SK-N-DZ (cell line): ENCODE data around the gene PSME3.
"Not testable (repeated sequence)": the region's sequence is repeated elsewhere in the genome, so short reads cannot be mapped to it uniquely, and the experiment has no call there.

Source experiments
- DNase-seq: peaks from one replicate; pipeline ENCODE4 v3.0.0-alpha.2; 2015; ENCODE audit warnings: low spot score
- small RNA-seq, 2 experiments: library from RNA; depleted of rRNA; stranded (forward); fragments of <200 nt; gene quantifications; one replicate each; pipeline ENCODE3, GENCODE V24; 2014

The PSME3 gene

DNA sequence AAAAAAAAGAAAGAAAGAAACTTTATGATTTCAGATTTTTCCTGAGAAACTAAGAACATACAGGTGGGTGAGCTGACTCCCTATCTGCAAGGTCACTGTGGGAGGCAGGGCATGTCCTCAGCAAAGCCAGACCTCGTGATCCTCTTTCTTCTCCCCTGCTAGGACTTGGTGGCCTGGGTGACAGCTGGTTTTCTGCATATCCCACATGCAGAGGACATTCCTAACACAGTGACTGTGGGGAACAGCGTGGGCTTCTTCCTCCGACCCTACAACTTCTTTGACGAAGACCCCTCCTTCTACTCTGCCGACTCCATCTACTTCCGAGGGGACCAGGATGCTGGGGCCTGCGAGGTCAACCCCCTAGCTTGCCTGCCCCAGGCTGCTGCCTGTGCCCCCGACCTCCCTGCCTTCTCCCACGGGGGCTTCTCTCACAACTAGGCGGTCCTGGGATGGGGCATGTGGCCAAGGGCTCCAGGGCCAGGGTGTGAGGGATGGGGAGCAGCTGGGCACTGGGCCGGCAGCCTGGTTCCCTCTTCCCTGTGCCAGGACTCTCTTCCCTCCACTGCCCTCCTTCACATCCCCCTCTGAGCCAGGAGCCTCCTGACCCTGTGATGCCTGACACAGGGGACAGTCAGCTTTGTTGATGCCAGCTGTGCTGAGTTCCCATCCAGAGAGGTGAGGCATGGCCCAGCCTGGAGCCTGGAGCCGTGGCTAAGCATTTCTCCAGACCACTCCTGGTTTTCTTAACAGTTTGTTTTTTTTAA lies 40.9 kb downstream of the PSME3 start:
- not testable (repeated sequence) for DNase-seq

DNA sequence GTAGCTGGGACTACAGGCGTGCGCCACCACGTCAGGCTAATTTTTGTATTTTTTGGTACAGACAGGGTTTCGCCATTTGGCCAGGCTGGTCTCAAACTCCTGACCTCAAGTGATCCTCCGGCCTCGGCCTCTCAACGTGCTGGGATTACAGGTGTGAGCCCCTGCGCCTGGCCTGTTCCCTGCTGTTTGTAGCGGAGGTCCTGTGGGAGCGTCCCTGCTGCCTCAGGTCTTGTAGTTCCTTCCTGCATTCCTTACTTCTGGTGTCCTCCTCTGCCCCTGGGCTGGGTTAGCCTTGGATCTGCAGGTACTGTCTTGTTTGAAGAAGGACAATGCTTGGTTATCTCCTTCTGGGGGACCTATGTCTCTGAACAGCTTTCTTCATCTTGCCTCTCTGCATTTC lies 43.8 kb downstream of the PSME3 start:
- no peak for DNase-seq

DNA sequence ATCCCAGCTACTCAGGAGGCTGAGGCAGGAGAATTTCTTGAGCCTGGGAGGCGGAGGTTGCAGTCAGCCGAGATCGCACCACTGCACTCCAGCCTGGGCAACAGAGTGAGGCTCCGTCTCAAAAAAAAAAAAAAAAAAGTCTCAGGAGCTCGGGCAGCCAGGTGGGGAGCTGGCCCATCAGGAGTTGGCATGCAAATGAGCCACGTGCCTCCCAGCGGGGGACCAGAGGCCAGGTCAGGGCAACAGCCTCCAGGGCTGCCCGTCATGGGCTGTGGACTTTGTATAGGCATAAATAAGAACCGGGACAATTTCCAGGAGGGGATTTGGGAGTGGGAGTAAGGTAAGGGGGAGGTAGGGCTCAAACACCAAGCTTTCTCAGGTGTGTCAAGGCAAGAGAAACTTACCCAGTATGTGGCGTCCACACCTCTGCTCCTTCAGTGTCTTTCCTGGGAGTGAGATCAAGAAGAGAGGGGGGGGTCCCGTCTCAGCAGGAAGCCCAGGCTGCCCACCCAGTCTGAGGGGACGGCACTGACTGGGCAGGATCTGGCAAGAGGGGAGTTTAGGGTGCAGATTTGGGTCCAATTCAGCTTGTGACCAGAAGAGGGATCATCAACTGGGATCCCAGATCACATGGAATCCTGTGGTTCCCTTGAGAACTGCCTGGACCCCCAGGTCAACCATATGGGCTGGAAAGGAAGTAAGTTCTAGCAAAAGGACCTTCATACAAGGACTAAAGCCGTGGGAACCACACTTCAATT lies 45.1 kb downstream of the PSME3 start:
- no peak for DNase-seq

DNA sequence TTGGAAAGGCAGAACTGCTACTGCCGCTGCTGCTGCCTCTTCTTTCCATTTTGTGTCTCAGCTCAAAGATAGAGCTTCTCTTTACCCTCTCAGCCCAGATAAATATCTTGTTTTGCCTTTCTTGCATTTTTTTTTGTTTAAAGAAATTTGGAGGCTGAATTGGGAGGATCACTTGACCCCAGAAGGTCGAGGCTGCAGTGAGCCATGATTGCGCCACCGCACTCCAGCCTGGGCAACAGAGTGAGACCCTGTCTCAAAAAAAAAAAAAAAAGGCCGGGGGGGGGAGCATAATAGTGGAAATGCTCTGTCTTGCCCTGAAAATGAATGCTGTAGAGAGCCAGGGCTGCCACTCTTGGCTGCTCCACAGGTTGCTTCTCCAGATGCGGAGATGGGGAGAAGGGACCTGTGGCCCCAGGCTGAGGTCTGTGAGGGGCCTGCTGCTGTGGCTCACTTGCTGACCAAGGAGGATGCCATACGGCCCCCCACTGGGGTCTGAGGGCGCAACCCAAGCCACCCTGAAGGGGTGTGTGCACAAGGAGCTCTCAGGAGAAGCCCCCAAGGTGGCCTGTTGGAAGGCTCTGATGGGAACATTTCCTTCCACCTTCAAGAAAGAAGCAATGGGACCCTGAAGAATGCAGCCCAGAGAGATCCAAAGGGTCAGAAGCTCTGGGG lies 45.9 kb downstream of the PSME3 start:
- DNase-seq: no peak

DNA sequence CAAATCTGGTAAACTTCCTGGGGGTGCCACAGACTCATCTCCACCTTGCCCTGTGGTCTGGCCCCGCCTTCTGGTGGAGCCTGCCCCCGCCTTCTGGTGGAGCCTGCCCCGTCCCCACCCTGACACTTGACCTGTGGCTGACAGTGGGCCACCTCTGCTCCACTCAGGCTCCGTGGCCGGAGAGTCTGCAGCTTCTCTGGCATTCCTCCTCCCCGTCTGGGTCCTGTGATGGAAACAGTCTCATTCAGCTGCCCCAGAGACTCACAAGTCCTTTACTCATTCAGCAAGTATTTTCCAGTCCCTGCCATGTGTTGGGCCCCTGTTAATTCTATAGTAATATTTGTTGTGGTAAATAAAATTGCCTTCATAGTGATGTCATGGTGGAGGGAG lies 46.4 kb downstream of the PSME3 start:
- no peak for DNase-seq

DNA sequence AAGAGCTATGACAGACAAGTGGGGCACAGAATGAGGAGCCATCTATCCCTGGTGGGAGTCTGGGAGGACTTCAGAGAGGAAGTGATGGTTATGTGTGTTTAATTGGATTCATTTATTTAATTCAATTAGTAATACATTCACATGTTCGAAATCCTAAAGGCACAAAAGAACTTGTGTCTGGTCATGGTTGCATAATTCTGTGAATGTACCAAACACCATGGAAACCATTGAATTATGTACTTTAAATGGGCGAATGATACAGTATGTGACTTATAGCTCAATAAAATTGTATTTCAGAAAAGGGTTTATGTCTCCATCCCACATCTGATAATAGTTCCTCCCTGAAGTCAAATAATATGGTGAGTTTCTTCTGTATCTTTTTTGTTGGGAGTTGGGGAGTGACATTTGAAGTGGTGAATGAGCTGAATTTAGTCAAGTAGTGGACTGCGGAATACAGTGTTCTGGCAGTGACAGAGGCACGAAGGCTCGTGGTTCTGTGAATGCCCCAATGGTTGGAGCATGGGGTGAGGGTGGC lies 47.6 kb downstream of the PSME3 start:
- DNase-seq: no peak

DNA sequence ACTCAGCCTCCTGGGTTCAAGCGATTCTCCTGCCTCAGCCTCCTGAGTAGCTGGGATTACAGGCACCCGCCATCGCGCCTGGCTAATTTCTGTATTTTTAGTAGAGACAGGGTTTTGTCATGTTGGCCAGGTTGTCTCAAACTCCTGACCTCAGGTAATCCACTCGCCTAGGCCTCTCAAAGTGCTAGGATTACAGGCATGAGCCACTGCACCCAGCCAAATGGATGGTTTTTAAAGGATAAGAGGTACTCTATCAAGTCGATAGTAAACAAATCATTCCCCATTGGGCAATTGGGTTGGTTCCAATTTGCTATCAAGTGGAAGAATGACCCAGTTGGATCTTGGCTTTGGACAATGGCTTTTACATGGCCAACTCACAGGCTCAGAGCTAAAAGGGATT lies 48.5 kb downstream of the PSME3 start:
- not testable (repeated sequence) for DNase-seq

DNA sequence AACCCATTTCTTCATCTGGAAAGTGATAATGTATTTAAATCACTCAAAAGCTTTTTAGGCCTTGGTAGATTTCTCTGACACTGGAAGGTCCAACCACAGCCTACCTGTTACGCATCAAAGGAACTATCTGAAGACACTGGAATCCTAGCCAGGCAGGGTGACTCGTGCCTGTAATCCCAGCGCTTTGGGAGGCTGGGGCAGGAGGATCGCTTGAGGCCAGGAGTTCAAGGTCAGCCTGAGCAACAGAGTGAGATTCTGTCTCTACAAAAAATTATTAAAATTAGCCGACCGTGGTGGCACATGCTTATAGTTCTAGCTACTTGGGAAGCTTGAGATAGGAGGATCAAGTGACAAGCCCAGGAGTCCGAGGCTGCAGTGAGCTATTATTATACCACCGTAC lies 49.0 kb downstream of the PSME3 start:
- DNase-seq: no peak

DNA sequence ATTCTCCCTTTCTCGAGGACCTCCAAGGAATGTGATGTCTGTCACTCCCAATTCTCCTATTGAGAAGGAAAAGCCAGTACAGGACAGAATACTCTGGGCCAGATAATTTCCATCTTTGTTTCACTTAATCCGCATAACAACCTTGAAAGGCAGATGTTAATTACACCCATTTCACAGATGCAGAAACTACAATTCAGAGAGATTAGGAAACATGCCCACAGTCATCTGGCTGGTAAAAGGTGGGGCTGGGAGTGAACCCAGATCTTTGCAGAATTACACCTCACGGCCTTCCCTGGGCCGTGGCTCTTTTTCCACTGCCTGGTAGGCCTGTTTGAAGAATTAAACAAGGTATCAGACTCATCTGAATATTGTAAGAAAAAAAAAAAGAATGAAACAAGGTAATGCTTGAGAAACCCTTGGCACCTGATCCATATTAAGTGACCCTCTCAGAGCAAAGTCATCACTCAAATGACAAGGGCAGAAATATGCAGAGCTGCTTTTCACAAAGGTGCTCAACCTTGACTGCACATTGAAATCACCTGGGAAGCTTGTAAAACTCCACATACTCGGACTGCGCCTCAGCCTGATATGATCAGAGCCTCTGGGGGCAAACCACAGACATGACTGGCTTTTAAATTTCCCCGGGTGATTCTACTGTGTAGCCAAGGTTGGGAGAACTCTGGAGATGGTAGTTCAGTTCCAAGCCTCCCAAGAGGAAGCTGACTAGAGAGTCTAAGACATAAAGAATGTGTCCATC lies 50.8 kb downstream of the PSME3 start:
- DNase-seq: no peak

DNA sequence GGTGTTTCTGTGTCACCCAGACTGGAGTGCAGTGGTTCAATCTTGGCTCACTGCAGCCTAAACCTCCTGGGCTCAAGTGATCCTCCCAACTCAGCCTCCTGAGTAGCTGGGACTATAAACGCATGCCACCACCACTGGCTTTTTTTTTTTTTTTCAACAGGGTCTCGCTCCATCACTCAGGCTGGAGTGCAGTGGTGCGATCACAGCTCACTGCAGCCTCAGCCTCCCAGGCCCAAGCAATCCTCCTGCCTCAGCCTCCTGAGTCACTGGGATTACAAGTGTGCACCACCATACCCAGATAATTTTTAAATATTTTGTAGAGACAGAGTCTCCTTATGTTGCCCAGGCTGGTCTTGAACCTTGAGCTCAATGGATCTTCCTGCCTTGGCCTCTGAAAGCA lies 52.6 kb downstream of the PSME3 start:
- not testable (repeated sequence) for DNase-seq

DNA sequence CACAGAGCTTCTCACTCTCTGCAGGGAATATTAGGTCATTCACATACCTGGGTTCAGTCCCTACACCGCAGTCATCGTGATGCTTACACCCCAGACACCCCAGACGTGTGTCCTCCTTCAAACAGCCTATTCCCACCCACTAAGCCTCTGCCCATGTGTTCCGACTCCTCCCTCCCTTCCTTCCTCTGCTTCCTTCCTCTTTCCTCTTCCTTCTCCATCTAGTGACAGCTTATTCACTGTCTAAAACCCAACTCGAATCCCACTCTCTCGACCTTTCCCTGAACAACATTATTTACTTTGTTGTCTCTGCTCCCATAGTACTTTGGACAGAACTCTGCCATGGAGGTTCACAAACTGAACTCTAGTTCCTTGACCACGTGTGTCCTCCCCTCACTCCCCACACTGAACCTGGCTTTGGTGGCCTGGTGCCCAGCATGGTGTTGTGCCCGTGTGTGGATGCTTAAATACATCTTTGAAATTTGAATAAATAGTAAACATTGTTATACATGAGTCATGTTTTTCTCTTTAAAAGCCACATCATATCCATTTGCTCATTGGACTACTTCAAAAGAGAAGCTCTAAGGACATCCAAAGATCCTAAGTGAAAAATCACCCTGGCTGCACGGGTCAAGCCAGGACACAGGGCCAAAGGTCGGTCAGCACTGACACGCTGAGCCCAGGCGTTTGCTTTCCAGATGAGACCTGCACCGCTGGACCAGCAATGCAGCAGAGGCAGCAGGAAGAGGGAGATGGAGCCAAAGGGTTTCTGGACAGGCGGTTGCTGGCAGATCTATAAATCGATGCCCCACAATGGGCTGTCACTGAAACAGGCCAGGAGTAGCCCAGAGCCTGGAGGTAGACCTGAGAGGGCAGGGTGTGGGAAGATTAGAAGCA lies 53.3 kb downstream of the PSME3 start:
- no peak for DNase-seq

DNA sequence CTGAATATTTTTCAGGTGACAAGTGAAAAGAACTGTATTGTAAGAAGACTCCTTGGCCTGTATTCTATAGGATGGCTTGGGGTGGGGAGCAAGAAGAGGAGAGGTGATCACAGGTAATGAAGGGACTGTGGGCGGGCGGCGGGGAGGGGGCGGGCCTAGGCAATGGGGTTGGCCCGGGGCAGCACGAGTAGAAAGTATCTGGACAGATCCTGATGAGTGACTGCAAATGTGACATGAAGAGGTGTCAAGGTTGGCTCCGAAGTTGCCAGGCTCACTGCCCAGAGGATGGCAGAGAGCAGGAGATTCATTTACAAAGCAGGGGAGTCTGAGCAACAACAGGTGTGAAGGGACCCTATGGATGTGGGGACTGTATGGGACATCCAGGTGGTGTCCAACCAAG lies 56.6 kb downstream of the PSME3 start:
- DNase-seq: no peak

DNA sequence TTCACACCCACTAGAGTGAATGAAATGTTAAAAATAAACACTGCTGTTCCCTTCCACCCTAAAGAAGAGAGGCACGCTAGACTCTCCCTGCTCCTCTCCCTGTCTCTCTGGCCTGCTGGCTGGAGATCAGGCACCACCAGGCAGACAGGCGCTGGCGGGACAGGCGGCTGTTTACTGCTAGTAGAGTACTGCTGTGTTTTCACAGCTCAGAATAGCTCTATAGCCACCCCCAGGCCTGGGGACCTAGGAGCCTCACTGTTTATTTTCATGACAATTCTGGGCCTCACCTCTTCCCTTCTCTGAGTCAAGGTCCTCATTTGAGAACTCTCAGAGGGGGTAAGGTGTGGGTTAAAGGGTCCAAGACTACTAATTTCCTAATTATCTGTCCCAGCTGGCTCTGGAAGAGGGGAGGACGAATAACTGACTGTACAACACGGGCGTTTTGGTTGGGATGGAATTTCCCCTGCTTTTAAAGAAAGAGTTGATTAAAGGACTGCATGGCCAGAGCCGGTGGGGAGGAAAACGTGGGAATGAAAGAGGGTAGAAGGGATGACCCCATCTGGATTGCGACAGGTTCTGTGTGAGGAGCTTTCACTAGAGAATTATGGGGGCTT lies 58.4 kb downstream of the PSME3 start:
- no peak for DNase-seq

DNA sequence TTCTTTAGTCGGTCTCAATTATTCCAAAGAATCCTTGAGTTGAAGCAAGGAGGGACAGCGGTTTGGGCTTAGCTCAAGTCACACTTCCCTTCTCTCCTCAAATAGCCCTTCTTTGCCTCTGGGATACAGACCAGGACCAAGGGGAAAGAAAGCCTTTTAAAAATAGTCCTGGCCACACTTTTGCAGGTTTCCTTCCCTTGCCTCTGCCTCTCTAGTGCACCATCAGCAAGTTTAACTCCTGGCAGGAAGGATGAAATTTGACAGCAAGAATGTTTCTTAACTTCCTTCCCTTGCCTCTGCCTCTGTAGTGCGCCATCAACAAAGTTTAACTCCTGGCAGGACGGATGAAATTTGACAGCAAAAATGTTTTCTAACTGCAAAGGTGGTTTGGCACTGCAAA lies 60.2 kb downstream of the PSME3 start:
- no peak for DNase-seq

Small RNA genes within 50 kb of the gene (small RNA-seq; reads per million reads assigned to genes)
- gene MIR6781 (0 reads per million in 2 experiments), gene RNU6-287P (0 reads per million in 2 experiments)
